Endothelial cell of umbilical vein (primary cell): ENCODE data around the gene NOL12.

Experiments used
- CTCF ChIP-seq, 2 donors: IDR thresholded peaks; 1 replicate in 1 of 2; 2 replicates in 1 of 2; pipeline ENCODE4 v1.5.1; 2011; ENCODE audit warnings: low read length in 2 of 2, mild to moderate bottlenecking in 2 of 2, moderate library complexity in 2 of 2, control low read depth in 1 of 2, inconsistent platforms in 1 of 2, low read depth in 1 of 2; ENCODE audit not compliant: insufficient read depth in 1 of 2; ENCODE audit errors: extremely low read depth in 1 of 2
- EZH2 ChIP-seq: IDR thresholded peaks from 2 replicates; pipeline ENCODE4 v1.6.1; 2012; ENCODE audit warnings: borderline replicate concordance, low read depth, mild to moderate bottlenecking, moderate library complexity, low read length, inconsistent platforms; ENCODE audit not compliant: severe bottlenecking
- GATA2 ChIP-seq: IDR thresholded peaks from 2 replicates; pipeline ENCODE4 v1.7.0; 2011; ENCODE audit warnings: low read depth, mild to moderate bottlenecking, moderate library complexity, mixed read lengths, low read length; ENCODE audit not compliant: insufficient read length, insufficient read depth
- JUN ChIP-seq: IDR thresholded peaks from 2 replicates; pipeline ENCODE4 v1.6.1; 2011; ENCODE audit warnings: borderline replicate concordance, low read depth; ENCODE audit not compliant: insufficient read length, insufficient read depth
- MAX ChIP-seq: IDR thresholded peaks from 2 replicates; pipeline ENCODE4 v1.6.1; 2011; ENCODE audit not compliant: insufficient read depth, insufficient read length
- POLR2A ChIP-seq: IDR thresholded peaks from 2 replicates; pipeline ENCODE4 v1.6.1; 2012; ENCODE audit warnings: low read depth, mild to moderate bottlenecking, control low read depth, low read length
- POLR2AphosphoS5 ChIP-seq: IDR thresholded peaks from 2 replicates; pipeline ENCODE4 v1.6.1; 2012; ENCODE audit warnings: low read depth, mild to moderate bottlenecking, control low read depth, low read length, moderate library complexity; ENCODE audit not compliant: insufficient read depth

- TF ChIP-seq CTCF (IDR thresholded peaks at IDR 0.05; ENCODE audit: extremely low read depth in 1 of 2, insufficient read depth in 1 of 2, low read depth in 1 of 2, low read length in 2 of 2) (no peak), POLR2A (no peak), JUN (no peak), POLR2AphosphoS5 (no peak), EZH2 (no peak), GATA2 (no peak), MAX (no peak)
These were observed 23.3 kb downstream of the NOL12 start for GRCh38 chr22:37709445-37709765.
